T-cell (primary cell): ENCODE measurements around the gene ANGEL2. TPM values are rescaled to one million over a fixed set of nuclear protein-coding genes. Genes with fewer than 3 reads are reported as not detected.

Experiments used
- ATAC-seq, 4 experiments: fragments of 200-7000 bp in 3 of 4; fragments of 150-1000 bp in 1 of 4; cut with Tn5 transposase; replicated peaks in 1 of 4; 1 replicate in 3 of 4; 2 replicates in 1 of 4; pipeline ENCODE4 v1.10.0; 2021; ENCODE audit warnings: moderate library complexity in 3 of 4, mild to moderate bottlenecking in 2 of 4, moderate number of reproducible peaks in 1 of 4
- CTCF ChIA-PET, 2 donors: fragments of 300-600 bp; sonication (Branson Sonifier 250); formaldehyde crosslinking; loops; one replicate each; lab custom pipeline; 2022; ENCODE audit warnings: antibody characterized with exemption in 2 of 2; lab: Charles Lee
- POLR2A ChIA-PET, 2 donors: fragments of 300-600 bp; sonication (Branson Sonifier 250); formaldehyde crosslinking; loops; one replicate each; lab custom pipeline; 2022; ENCODE audit warnings: antibody characterized with exemption in 2 of 2; lab: Charles Lee
- DNase-seq, 35 experiments: peaks; one replicate each; pipeline versions ENCODE4 v3.0.0 to v3.0.0-alpha.2; 2013 to 2023
- H3K27ac ChIP-seq: one replicate; pipeline ENCODE4 v1.5.1; 2013; ENCODE audit warnings: low read length
- H3K27me3 ChIP-seq, 2 experiments: replicated peaks in 1 of 2; 1 replicate in 1 of 2; 2 replicates in 1 of 2; pipeline versions ENCODE4 v1.6.1 to v1.7.0; 2013; ENCODE audit warnings: low read length in 1 of 2, mixed read lengths in 1 of 2; ENCODE audit not compliant: control insufficient read depth in 2 of 2, insufficient read depth in 2 of 2; ENCODE audit errors: extremely low read depth in 1 of 2
- H3K36me3 ChIP-seq, 2 donors: 1 replicate in 1 of 2; 2 replicates in 1 of 2; pipeline versions ENCODE4 v1.6.1 to v1.7.0; 2013; ENCODE audit warnings: low read length in 1 of 2; ENCODE audit not compliant: control insufficient read depth in 2 of 2, insufficient read depth in 1 of 2; ENCODE audit errors: extremely low read depth in 1 of 2
- H3K4me1 ChIP-seq, 2 experiments: 1 replicate in 1 of 2; 2 replicates in 1 of 2; pipeline versions ENCODE4 v1.6.1 to v1.7.0; 2013; ENCODE audit warnings: low read length in 2 of 2, mixed read lengths in 1 of 2; ENCODE audit not compliant: insufficient read depth in 2 of 2, control insufficient read depth in 1 of 2; ENCODE audit errors: extremely low read depth in 1 of 2
- H3K4me3 ChIP-seq, 2 donors: 1 replicate in 1 of 2; 2 replicates in 1 of 2; pipeline versions ENCODE4 v1.5.1 to v1.7.0; 2013; ENCODE audit warnings: mild to moderate bottlenecking in 2 of 2, low read length in 1 of 2, moderate library complexity in 1 of 2; ENCODE audit not compliant: control insufficient read depth in 1 of 2; ENCODE audit errors: extremely low read depth in 1 of 2
- H3K9me3 ChIP-seq: 2 replicates; pipeline ENCODE4 v1.7.0; 2013
- H3K27ac Mint-ChIP-seq, 2 donors: one replicate each; pipeline ENCODE4 v1.8.0; 2020 to 2021; ENCODE audit warnings: mild to moderate bottlenecking in 2 of 2, mixed read lengths in 2 of 2
- H3K27me3 Mint-ChIP-seq, 2 donors: one replicate each; pipeline ENCODE4 v1.8.0; 2021 to 2022; ENCODE audit warnings: mixed read lengths in 2 of 2
- H3K36me3 Mint-ChIP-seq: one replicate; pipeline ENCODE4 v1.8.0; 2021; ENCODE audit warnings: mixed read lengths
- H3K4me1 Mint-ChIP-seq, 3 donors: one replicate each; pipeline ENCODE4 v1.8.0; 2020 to 2022; ENCODE audit warnings: mixed read lengths in 3 of 3, mild to moderate bottlenecking in 1 of 3
- H3K4me3 Mint-ChIP-seq, 3 donors: one replicate each; pipeline ENCODE4 v1.8.0; 2020 to 2022; ENCODE audit warnings: mild to moderate bottlenecking in 3 of 3, mixed read lengths in 3 of 3, moderate library complexity in 3 of 3
- H3K9me3 Mint-ChIP-seq, 3 donors: one replicate each; pipeline ENCODE4 v1.8.0; 2020 to 2022; ENCODE audit warnings: mixed read lengths in 3 of 3
- WGBS: methylation state at CpG from one replicate; pipeline ENCODE4 v1.1.5; 2013; ENCODE audit warnings: missing lambda C conversion rate; ENCODE audit not compliant: insufficient coverage; 5-methylcytosine and 5-hydroxymethylcytosine counted together
- total RNA-seq, 35 experiments: library from RNA in 6 of 35; stranded (reverse) in 6 of 35; fragments of 120-200 nt in 1 of 35; gene quantifications; one replicate each; pipeline versions ENCODE4 v1.2.1 to v1.2.4 and lab custom pipeline; 2013 to 2026

ANGEL2 gene, protein sequence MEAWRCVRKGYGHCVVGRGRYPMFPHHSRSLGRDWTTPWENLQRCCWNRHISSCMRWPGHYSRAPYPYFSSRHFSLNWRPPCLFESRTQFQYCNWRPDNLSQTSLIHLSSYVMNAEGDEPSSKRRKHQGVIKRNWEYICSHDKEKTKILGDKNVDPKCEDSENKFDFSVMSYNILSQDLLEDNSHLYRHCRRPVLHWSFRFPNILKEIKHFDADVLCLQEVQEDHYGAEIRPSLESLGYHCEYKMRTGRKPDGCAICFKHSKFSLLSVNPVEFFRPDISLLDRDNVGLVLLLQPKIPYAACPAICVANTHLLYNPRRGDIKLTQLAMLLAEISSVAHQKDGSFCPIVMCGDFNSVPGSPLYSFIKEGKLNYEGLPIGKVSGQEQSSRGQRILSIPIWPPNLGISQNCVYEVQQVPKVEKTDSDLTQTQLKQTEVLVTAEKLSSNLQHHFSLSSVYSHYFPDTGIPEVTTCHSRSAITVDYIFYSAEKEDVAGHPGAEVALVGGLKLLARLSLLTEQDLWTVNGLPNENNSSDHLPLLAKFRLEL
- total RNA-seq = 10 to 100 TPM; 58.2 to 73.8 (median 67.1) TPM
- 63.3 TPM for total RNA-seq (2013)
- 39.2 to 122 (median 66.0) reads per million in 29 experiments for total RNA-seq (lab: John Stamatoyannopoulos, UW)

DNA sequence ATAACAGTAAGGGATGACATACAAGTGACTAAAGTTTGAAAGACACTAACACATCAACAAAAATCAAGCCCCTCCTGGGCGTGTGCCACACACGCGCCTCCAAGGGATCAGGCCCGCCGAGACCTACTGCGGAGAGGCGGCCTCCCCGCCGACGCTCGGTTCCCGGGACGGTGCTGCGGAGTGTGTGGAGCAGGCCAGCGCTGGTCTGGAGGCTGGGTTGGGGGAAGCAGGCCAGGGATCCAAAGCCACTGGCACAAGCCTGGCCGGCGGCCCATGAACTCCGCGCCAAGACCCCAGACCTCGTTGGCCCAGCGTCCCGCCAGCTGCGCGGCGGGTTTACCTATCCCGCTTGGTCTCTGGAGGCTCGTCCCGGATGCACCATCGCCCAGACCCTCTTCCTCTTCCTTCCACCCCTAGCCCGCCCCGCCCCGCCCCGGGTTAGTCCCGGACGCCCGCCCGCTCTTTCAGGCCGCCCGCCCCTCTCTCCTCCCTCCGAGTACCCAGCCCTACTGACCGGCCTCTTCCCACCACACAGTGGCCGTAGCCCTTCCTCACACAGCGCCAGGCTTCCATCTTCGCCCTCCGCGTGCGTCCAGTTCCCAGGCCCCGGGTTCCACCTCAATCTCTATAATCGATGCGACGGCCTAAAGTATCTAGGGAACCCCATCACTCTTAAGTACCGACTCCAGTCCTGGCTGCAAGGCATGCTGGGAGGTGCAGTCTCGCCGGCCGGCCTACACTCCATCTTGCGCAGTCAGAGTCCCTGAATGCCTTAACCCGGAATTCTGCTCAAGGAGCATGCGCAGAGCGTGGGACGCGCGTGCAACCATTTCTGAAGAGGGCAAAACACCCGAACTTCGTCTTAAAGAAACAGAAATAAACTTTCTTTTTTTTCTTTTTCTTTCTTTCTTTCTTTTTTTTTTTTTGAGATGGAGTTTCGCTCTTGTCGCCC lies at the start of gene ANGEL2:
TSS of gene ANGEL2 (minus strand) at position 769 of the 952 bp plus-strand sequence. CDS start at position 573, 196 bp downstream.
- H3K4me3 Mint-ChIP-seq = peak within 1 kb of the TSS; percentile 97 to 100 (median 98)
- H3K9me3 ChIP-seq = no peaks in the 10 kb centered on the region
- WGBS = under 1% methylated on average over 49 of the region's 66 CpGs
- ChIA-PET POLR2A (interaction anchor here in 1 of 2 donors (0.6 kb wide), 1 partner anchor 1348 kb away, joined by 3 read pairs; no protein-coding TSS in a partner anchor), CTCF (interaction anchor here (0.6 to 1.9 kb wide), 5 partner anchors 19 to 1691 kb away, joined by 3 to 7 read pairs (median 4); no protein-coding TSS in a partner anchor)
- H3K36me3 Mint-ChIP-seq = peaks cover 6% of the 10 kb centered on the region
- peak within 1 kb of the TSS; percentile 87 for H3K27ac ChIP-seq
- H3K4me3 ChIP-seq = peak within 1 kb of the TSS; percentile 82 to 92
- H3K4me1 ChIP-seq = peaks cover 11 to 16% of the 10 kb centered on the region in 2 experiments
- peak within 1 kb of the TSS; percentile 99 for H3K27ac Mint-ChIP-seq
- no peaks in the 10 kb centered on the region for H3K27me3 ChIP-seq
- H3K4me1 Mint-ChIP-seq = peaks cover 41 to 45% (median 42%) of the 10 kb centered on the region in 3 donors
- no peaks in the 10 kb centered on the region for H3K9me3 Mint-ChIP-seq
- peak; percentile 96 to 97 (median 97) for ATAC-seq
- DNase-seq = peak; percentile 89 to 99 (median 95)
- H3K27me3 Mint-ChIP-seq = no peaks in the 10 kb centered on the region
- H3K36me3 ChIP-seq = peaks cover 0 to 7% of the 10 kb centered on the region in 2 donors

DNA sequence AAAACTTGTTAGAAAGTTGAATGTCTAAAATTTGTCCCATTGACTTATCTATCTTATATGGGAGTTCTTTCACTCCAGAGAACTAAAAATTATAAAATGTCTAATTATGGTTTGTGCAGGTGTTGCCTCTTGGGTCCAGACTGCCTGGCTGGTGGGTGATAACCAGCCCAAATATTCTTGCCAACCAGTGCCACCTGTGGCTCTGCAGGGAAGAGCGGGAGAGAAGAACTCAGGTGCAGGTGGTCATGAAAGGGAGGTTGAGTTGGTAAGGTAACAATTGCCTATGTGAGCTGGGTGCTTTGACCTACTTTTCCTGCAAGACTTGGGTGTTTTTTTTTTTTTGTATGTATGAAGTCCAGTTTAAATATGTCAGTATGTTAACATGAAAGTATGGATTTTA lies 45.6 kb upstream of the ANGEL2 start:
- Mint-ChIP-seq H3K4me1 (peaks cover 8 to 17% (median 11%) of the 10 kb centered on the region in 3 donors), H3K9me3 (peaks cover 0 to 4% (median 0%) of the 10 kb centered on the region in 3 donors), H3K36me3 (peaks cover 17% of the 10 kb centered on the region), H3K27me3 (no peaks in the 10 kb centered on the region), H3K4me3 (no peak overlapping the region), H3K27ac (no peak overlapping the region)
- ChIA-PET CTCF (interaction anchor here in 1 of 2 donors (0.7 kb wide), 1 partner anchor 54 kb away, joined by 3 read pairs; no protein-coding TSS in a partner anchor), POLR2A (no interaction called here)
- H3K9me3 ChIP-seq = no peaks in the 10 kb centered on the region
- H3K4me3 ChIP-seq = no peak overlapping the region
- ATAC-seq (no peak), DNase-seq (no peak)
- H3K27ac ChIP-seq = no peak overlapping the region
- 82% methylated on average over 1 of the region's 1 CpG for WGBS
- H3K4me1 ChIP-seq = no peaks in the 10 kb centered on the region
- no peaks in the 10 kb centered on the region for H3K36me3 ChIP-seq
- no peaks in the 10 kb centered on the region for H3K27me3 ChIP-seq

DNA sequence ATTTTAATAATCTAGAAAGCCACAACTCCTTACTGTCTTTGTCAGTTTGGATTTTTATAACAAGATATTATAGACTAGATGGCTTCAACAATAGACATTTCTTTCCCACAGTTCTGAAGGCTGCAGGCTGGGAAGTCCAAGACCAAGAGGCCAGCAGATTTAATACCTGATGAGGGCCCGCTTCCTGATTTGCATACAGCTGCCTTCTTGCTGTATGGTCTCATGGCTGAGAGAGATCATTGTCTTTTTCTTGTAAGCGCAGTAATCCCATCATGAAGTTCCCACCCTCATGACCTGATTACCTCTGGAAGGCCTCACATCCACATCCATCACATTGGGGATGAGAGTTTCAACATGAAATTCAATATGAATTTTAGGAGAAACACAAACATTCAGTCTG lies 45.2 kb upstream of the ANGEL2 start:
- Mint-ChIP-seq H3K27ac (no peak overlapping the region), H3K27me3 (no peaks in the 10 kb centered on the region), H3K36me3 (peaks cover 15% of the 10 kb centered on the region), H3K4me1 (peaks cover 8 to 16% (median 11%) of the 10 kb centered on the region in 3 donors), H3K4me3 (no peak overlapping the region), H3K9me3 (peaks cover 0 to 4% (median 0%) of the 10 kb centered on the region in 3 donors)
- H3K27ac ChIP-seq = no peak overlapping the region
- H3K36me3 ChIP-seq = no peaks in the 10 kb centered on the region
- H3K9me3 ChIP-seq = no peaks in the 10 kb centered on the region
- no peaks in the 10 kb centered on the region for H3K4me1 ChIP-seq
- no peaks in the 10 kb centered on the region for H3K27me3 ChIP-seq
- DNase-seq = no peak
- POLR2A ChIA-PET = no interaction called here
- CTCF ChIA-PET = no interaction called here
- no peak for ATAC-seq
- no CpG with 5 or more reads among the region's 2 CpGs for WGBS
- no peak overlapping the region for H3K4me3 ChIP-seq

DNA sequence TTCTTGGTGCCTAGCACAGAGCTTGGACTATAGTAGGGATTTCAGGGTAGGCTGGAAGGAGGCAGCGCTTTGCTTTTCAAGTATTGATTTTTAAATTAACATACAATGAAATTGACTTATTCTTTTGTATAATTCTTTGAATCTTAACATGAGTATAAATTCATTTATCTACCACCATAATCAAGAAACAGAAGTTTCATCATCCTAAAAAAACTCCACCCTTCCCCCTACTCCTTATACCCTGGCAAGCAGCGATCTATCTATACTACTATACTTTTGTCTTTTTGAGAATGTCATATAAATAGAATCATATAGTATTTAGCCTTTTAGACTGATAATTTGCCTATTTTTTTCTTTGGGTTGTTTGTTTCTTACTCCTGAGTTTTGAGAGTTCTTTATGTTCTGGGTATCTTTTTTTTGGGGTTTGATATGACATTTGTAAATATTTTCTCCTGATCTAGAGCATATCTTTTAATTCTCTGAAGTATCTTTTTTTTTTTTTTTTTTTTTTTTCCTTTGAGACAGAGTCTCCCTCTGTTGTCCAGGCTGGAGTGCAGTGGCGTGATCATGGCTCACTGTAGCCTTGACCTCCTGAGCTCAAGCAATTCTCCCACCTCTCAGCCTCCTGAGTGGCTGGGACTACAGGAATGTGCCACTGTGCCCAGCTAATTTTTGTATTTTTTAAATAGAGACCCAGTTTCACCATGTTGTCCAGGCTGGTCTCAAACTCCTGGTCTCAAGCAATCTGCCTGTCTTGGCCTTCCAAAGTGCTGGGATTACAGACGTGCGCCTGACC lies 41.8 kb upstream of the ANGEL2 start:
- no peak overlapping the region for H3K4me3 Mint-ChIP-seq
- Histone ChIP-seq H3K4me1 (peaks cover 0 to 4% of the 10 kb centered on the region in 2 experiments), H3K36me3 (no peaks in the 10 kb centered on the region), H3K27ac (no peak overlapping the region), H3K4me3 (no peak overlapping the region), H3K27me3 (no peaks in the 10 kb centered on the region), H3K9me3 (no peaks in the 10 kb centered on the region)
- H3K27ac Mint-ChIP-seq = no peak overlapping the region
- H3K36me3 Mint-ChIP-seq = peaks cover 7% of the 10 kb centered on the region
- no peak for DNase-seq
- no peak for ATAC-seq
- CTCF ChIA-PET = no interaction called here
- no peaks in the 10 kb centered on the region for H3K27me3 Mint-ChIP-seq
- peaks cover 0 to 4% (median 0%) of the 10 kb centered on the region in 3 donors for H3K9me3 Mint-ChIP-seq
- H3K4me1 Mint-ChIP-seq = peaks cover 18 to 29% (median 22%) of the 10 kb centered on the region in 3 donors
- POLR2A ChIA-PET = no interaction called here
- WGBS = no CpG with 5 or more reads among the region's 5 CpGs

DNA sequence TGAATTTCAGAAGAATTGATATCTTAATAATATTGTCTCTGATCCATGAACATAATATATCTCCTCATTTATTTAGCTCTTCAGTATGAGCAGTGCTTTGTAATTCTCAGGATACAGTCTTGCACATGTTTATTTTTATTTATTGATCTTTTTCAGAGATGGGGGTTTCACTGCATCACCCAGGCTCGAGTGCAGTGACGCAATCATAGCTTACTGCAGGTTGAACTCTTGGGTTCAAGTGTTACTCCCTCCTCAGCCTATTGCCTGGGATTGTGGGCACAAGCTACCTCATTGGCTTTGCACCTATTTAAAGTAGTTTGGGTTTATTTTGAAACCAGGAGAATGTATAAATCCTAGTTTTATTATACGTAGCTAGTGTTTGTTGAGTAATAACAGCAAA lies 40.1 kb upstream of the ANGEL2 start:
- Mint-ChIP-seq H3K36me3 (peaks cover 8% of the 10 kb centered on the region), H3K9me3 (peaks cover 0 to 4% (median under 1%) of the 10 kb centered on the region in 3 donors), H3K27ac (no peak overlapping the region), H3K4me3 (no peak overlapping the region), H3K27me3 (no peaks in the 10 kb centered on the region), H3K4me1 (peaks cover 25 to 31% (median 26%) of the 10 kb centered on the region in 3 donors)
- Histone ChIP-seq H3K4me3 (no peak overlapping the region), H3K4me1 (peaks cover 5 to 15% of the 10 kb centered on the region in 2 experiments), H3K27me3 (no peaks in the 10 kb centered on the region), H3K9me3 (no peaks in the 10 kb centered on the region), H3K36me3 (no peaks in the 10 kb centered on the region), H3K27ac (no peak overlapping the region)
- ChIA-PET CTCF (interaction anchor here in 1 of 2 donors (1.1 kb wide), 1 partner anchor 9 kb away, joined by 3 read pairs; no protein-coding TSS in a partner anchor), POLR2A (no interaction called here)
- no peak for ATAC-seq
- DNase-seq = no peak
- WGBS = 100% methylated on average over 1 of the region's 3 CpGs
